NCI-H146 (cell line): ENCODE measurements around the gene SAMD11.

ENCODE experiments used
- DNase-seq: peaks from one replicate; lab custom pipeline; 2025; lab: John Stamatoyannopoulos, UW

The SAMD11 gene

DNA sequence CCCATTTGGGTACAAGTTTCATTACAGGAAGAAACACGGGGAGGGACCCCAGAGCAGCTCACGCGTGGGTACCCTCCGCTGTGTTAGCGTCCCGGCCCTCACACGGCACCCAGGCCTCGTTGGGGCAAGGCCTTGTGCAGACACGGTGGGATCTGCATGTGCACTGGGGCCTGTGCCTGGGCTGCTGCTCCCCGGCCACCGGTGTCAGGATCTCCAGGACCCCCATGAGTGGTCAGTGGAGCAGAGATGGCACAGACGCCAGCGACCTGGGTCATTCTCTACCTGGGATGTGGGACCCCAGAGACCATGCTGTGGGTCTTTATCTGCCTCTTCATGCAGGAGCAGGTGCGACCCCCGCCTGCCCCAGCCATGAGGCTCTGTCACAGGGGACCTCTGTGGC lies 5.4 kb upstream of the SAMD11 start:
- DNase-seq: no peak

- DNase-seq: no peak
These were observed 4.9 kb upstream of the SAMD11 start for GRCh38 chr1:918843-919242.

- DNase-seq: no peak
These were observed 4.4 kb upstream of the SAMD11 start for GRCh38 chr1:919271-919872.

DNA sequence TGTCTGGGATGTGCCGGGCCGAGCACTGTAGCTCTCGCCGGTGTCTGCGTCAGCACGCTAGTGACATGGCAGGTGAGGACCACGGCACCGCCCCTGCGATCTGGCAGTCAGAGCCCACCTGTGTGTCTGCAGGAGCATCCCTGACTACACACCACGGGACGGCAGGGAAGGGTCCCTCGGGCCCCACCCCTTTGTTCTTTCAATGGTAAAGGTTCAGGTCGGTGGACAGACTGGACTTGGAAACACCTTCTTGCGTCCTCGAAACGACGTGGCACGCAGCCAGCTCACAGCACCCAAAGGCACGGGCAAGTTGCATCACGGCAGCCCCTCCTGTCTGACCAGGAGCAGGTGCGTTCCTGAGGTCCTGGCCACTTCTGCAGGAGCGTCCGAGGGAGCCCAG lies 3.7 kb upstream of the SAMD11 start:
- DNase-seq: peak; percentile 48

- DNase-seq: no peak
These were observed 3.2 kb upstream of the SAMD11 start for GRCh38 chr1:920521-920920.

DNA sequence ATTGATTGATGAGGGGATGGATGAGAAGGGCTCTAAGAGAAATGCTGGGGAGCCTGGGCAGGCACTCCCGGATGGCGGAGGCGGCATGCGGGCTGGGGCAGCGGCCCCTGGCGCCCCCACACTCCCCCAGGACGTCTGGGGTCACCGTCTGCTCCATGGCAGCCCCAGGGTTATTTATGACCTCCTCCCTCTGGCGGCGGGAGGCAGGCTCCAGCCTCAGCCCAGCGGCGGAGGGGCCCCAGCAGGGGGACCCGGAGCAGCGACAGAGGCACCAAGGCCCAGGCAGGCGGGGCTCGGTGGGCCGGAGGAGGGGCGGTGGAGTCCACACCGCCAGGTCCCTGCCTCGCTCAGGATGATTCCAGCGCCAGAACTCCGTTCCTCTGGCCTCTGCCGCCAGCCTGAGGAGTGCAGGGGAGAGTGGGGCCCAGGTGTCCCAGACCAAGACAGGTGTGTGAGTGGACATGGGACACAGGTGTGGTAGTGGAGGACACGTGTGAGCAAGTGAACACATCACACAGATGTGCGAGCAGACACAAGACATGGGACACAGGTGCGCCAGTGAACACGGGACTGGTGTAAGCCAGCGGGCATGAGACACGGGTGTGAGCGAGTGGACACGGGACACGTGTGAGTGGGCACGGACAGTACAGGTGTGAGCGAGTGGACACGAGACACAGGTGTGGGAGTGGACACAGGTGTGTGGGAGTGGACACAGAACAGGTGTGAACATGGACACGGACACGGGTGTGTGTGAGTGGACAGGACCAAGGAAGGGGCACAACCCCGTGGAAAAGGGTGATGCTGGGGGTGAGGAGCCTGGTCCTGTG lies 2.5 kb upstream of the SAMD11 start:
- peak; percentile 63 for DNase-seq

DNA sequence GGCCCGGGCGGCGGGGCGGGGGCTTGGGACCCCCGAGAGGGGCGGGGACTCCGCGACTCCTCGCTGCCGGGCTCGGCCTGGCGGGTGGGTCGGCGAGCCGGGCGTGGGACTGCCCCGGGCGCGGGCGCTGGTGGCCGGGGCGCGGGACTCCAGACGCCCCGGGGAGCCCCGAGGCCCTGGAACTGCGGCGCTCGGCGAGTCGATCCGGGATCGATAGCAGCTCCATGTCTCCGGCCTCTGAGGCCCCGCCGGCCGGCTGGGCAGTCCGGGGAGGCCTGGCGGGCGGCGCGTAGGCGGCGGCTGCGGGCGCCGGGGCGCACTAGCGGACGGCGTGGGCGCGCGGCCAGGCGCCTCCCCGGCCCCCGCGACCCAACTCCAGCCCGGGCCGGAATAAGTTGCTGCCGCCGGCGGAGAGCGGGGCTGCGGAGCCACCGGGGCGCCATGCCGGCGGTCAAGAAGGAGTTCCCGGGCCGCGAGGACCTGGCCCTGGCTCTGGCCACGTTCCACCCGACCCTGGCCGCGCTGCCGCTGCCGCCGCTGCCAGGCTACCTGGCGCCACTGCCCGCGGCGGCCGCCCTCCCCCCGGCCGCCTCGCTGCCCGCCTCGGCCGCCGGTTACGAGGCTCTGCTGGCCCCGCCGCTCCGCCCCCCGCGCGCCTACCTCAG lies 400 bp downstream of the SAMD11 start:
- peak; percentile 49 for DNase-seq

DNA sequence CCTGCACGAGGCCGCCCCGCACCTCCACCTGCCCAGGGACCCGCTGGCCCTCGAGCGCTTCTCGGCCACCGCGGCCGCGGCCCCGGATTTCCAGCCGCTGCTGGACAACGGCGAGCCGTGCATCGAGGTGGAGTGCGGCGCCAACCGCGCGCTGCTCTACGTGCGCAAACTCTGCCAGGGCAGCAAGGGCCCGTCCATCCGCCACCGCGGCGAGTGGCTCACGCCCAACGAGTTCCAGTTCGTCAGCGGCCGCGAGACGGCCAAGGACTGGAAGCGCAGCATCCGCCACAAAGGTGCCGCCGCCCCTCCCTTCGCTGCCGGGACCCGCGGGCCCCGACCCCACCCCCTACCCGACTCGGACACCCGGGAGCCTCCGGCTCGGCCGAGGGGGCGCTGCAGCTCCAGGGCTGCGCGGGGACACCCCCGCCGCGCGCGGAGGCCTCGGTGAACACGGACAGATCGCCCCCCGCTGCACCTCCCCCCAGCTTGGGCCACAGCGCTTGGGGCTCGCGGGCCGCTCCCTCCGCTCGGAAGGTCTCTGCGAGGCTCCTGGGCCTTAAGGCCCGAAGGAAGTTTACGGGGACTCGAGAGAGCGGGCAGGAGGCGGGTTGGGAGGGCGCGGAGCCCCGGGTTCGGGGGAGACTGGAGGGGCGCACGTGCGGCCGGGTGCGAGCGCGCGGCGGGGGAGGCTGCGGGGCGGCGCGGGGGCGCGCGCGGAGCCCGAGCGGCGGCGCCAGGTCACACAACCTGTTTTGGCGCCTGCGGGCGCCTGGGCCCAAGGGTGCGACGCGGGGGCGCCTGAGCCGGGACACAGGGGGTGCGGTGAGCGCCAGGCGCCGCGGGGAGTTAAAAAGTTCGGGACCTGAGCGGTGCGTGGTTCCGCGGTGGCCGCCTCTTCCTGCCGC lies 1.2 kb downstream of the SAMD11 start:
- DNase-seq: peak; percentile 49

GRCh38 chr1:925561-926421 lies 2.1 kb downstream of the SAMD11 start:
- DNase-seq: peak; percentile 17

DNA sequence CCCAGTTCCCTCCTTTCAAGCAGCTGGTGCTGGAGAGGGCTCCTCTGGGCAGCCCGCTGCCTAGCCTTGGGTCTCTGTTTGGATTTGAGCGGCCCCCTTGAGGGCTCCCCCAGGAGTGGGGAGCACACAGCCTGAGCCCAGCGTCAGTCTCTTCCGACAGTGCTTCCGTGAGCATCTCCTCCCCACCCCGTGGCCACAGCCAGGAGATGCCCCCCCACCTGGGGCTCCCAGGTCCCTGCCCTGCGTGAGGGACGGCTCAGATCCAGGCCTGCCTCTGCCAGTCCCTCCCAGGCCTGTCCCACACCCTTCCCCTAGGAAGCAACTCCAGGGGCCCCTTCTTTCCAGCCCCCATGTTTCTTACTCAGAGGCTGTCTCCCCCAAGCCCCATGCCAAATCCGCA lies 3.5 kb downstream of the SAMD11 start:
- DNase-seq: no peak

DNA sequence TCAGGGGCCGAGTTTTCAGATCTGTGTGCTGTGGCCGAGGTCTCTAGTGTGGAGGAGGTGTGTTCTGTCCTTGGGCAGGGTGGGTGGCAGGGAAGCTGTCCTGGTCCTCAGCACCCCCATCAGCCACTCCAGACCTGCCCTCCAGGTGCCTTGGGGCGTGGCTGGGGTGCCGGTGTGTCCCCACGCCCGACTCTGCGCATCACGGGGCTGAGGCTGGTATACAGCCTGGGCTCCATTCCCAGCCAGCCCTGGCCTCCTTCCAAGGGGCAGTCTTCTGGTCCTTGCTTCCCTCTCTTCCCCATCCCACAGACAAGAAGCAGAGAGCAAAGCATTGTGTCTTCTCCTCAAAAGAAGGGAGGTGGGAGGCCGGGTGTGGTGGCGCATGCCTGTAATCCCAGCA lies 4.0 kb downstream of the SAMD11 start:
- no peak for DNase-seq

DNA sequence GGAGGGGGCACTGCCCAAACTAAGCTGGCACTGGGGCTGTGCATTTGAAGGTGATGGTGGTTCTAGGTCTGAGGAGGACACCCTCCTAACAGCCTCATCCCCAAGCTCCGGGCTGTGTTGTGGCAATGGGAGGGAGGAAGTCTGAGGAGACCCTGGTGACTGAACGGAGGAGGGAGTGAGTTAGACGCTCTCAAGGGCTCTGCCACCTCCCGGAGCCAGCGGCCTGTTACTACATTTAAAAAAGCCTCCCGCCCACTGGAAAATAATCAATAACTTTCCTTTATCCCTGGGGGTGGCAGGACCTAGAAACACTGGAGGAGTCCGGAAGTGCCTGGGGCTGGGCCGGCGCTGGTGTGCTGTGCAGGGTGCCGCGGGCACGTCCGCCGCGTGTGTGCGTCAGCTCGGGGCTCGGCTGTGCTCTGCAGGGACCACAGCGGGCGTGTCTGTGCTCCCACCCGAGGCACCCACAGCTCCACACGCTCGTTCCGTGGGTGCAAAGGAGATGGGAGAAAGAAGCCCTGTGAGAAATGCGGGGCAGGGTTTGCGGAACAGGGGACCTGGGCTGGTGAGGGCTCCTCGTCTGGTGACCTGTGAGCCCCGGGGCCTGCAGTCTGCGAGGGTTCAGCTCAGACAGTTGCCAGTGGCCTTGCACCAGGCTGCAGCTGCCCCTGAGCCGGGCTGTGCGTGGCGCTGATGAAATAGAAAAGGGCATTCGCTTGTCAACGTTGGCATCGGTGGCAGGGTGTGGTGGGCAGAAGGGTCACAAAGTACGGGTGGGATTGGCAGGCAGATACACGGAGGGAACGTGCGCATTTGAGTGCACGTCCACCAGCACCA lies 5.3 kb downstream of the SAMD11 start:
- DNase-seq: peak; percentile 45

DNA sequence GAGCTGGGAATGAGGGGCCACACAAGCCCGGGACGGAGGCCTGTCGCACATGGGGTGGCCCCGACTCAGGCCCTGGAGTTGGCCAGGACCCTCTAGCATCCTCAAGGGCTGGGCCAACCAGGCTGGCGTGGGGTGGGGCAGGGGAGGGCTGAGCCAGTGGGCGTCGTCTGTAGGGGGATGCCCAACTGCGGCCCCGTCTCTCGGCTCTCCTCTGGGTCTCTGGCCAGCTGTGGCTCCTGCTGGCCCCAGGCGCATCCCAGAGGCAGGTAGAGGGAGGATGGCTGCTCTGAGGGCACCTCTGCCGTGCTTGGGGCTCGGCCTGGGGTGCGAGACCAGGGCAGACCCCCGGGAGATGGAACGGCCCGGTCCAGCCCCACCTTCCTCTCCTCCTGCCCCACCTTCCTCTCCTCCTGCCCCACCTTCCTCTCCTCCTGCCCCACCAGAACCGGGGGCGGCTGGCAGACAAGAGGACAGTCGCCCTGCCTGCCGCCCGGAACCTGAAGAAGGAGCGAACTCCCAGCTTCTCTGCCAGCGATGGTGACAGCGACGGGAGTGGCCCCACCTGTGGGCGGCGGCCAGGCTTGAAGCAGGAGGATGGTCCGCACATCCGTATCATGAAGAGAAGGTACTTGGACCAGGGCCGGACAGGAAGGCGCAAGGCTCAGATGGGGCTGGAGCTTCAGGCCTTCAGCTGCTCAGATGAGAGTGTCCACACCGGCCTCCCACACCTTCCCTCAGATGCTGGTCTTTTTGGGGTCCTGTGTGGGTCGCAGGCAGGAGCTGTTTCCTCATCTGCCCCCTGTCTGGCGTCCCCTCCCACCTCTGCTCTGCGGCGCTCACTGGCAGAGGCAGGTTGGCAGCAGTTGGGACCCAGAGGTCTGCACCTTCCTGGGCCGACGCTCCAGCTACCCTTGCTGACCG lies 6.2 kb downstream of the SAMD11 start:
- DNase-seq: no peak

DNA sequence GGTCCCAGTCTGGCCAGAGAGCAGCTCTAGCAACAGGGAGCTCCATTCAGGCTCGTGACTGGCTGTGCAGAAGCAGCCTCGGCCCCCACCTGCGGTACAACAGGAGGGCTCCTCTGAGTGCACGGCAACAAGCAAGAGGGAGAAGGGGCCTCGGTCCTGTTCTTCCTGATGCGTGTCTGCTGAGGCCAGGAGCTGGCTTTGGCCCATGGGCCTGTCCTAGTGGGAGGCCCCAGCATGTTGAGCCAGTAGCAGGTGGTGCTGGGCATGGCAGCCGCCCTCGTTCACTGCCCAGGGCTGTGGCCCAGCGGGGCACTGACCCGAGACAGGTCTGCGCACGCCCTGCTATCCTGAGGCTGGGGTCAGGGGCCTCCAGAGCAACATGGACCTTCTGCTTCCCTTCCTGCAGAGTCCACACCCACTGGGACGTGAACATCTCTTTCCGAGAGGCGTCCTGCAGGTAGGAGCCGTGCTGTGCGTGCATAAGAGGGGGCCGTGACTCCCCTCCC lies 7.0 kb downstream of the SAMD11 start:
- peak; percentile 82 for DNase-seq

DNA sequence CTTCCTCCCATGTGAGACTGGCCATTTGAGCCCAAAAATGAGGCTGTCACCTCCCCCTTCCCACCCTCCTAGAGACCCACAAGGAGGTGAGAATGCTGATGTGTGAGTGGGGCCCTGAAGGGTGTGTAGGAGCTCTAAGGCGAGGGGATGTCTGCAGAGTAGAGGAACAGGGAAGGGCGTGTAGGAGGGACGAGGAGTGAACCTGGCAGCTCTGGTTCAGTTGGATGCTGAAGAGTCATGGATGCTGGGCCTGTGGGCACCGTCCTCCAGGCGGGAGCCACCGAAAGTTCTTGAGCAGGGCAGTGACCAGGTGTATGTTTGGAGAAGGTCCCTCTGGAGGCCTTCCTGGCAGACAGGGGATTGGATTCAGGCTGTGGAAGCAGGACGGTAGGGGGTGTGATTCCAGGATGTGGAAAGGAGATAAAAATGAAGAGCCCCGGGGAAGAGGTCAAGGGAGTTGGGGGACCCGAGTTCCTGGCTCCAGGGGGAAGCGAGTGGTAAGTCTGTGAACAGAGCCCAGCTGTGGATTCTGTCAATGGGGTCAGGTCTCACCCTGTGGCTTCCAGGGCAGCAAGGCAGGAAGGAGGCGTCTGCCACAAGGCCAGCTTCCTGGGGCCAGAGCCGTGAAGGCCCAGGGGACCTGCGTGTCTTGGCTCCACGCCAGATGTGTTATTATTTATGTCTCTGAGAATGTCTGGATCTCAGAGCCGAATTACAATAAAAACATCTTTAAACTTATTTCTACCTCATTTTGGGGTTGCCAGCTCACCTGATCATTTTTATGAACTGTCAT lies 7.9 kb downstream of the SAMD11 start:
- no peak for DNase-seq

DNA sequence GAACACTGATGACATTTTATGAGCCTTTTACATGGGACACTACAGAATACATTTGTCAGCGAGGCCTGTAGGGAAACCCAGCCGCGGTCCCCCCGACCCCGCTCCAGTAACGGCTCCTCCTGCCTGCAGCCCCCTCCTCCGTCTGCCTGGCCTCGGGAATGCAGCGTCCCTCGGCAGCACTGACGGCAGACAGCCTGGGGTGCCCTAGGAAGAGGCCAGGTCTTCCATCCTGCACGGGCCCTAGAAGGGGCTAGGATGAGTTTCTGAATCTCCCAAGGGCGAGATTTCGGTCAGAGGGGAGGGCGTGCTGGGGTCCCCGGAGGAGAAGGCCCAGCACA lies 8.4 kb downstream of the SAMD11 start:
- no peak for DNase-seq

DNA sequence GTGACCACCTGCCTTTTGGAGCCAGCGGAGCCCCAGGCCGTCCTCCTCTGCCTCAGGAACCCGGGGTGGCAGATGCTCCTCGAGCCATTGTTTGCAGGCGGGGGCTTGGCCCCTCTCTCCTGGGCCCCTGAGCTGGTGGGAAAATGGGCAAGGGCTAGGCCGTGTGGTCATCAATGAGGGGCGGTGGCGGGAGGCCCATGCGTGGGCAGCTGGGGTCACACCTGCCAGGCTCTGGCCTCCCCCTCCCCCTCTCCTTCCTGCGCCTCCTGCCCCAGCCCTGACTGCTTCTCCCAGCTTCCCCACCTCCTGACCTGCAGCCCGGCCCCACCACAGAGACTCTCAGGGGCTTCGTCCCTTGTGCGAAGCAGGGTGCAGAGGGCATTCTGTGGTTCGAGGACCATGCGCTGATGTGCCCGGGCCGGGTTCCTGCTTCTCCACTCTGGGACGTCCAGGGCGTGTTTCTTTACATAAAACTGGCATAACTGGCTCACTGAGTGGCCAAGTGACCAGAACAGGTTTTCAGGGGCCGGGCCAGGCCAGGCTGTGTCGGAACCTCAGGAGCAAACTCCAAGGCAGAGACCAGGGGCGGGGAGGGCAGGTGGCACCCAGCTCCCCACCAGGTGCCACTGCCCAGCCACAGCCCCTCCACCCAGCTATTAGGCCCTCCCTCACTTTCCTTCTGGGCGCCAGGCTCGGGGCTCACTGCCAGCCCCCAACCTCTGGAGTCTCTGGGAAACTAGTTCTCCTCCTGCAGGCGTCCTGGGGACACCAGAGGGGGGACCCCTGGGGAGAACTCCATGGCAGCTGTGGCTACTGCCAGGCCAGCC lies 9.3 kb downstream of the SAMD11 start:
- DNase-seq: no peak

DNA sequence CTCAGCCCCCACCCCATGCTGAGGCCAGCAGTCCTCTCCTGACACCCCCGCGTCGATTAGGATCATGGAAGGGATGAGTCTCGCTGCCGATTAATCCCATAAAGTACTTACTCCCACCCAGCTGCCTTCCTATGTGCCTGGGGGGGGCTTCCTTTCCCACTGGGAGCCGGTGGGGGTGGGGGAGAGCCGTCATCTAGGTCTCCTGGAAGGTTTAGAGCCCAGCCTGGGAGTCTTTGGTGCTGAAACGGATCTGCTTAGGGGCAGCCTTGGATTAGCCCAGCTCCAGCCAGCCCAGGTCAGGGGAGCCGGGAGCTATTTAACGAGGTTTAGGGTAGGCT lies 9.8 kb downstream of the SAMD11 start:
- DNase-seq: no peak
